ENCODE data around the gene NDUFAF8.

DNA sequence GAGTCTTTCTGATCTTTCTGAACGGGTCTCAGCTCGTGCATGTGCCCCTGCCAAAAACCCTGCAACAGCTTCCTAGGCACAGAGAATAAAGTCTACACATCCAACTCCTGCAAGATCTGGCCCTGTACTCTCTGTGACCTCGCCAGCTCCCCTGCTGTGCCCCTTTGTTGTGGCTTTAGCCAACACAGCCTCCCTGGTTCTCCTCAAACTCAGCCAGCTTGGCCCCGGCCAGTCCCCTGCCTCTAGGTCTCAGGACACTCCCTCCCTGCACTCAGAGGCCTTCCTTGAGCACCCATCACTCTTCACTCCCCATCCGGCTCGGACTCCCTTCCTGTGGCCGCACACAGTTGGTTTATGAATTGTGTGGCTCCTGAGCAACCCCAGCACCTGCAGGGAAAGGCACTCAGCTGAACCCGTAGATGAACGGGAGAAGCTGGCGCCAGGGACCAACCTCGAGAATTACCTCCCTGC, 17.7 kb upstream of the NDUFAF8 start:
- TF ChIP-seq, protein P1, sequence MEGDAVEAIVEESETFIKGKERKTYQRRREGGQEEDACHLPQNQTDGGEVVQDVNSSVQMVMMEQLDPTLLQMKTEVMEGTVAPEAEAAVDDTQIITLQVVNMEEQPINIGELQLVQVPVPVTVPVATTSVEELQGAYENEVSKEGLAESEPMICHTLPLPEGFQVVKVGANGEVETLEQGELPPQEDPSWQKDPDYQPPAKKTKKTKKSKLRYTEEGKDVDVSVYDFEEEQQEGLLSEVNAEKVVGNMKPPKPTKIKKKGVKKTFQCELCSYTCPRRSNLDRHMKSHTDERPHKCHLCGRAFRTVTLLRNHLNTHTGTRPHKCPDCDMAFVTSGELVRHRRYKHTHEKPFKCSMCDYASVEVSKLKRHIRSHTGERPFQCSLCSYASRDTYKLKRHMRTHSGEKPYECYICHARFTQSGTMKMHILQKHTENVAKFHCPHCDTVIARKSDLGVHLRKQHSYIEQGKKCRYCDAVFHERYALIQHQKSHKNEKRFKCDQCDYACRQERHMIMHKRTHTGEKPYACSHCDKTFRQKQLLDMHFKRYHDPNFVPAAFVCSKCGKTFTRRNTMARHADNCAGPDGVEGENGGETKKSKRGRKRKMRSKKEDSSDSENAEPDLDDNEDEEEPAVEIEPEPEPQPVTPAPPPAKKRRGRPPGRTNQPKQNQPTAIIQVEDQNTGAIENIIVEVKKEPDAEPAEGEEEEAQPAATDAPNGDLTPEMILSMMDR (IDR thresholded peaks at IDR 0.05) = no peak
- TF ChIP-seq POLR2A (IDR thresholded peaks at IDR 0.05) = no peak

Measured in body of pancreas (tissue), 4 donors.